DMS114 treated with DMSO at 0.1 percent for 48 hours (cell line): ENCODE results near the gene TENT5C.

Source experiments
- DNase-seq: peaks from one replicate; lab custom pipeline; 2025; ENCODE audit not compliant: unreplicated experiment; lab: John Stamatoyannopoulos, UW

Gene TENT5C

GRCh38 chr1:117612517-117613248, 6.8 kb downstream of the TENT5C start:
- no peak for DNase-seq

- DNase-seq = no peak
Measured at GRCh38 chr1:117613249-117613968, 7.6 kb downstream of the TENT5C start.

- no peak for DNase-seq
Measured at GRCh38 chr1:117613969-117614729, 8.3 kb downstream of the TENT5C start.

GRCh38 chr1:117615474-117615873, 9.6 kb downstream of the TENT5C start:
- no peak for DNase-seq

- no peak for DNase-seq
Measured at GRCh38 chr1:117616356-117616755, 10.5 kb downstream of the TENT5C start.

GRCh38 chr1:117616967-117617366, 11.1 kb downstream of the TENT5C start:
- DNase-seq = no peak

GRCh38 chr1:117618450-117619122, 12.7 kb downstream of the TENT5C start:
- DNase-seq = no peak

GRCh38 chr1:117620440-117620839, 14.6 kb downstream of the TENT5C start:
- DNase-seq = no peak

GRCh38 chr1:117621316-117621715, 15.5 kb downstream of the TENT5C start:
- no peak for DNase-seq

GRCh38 chr1:117622726-117623125, 16.9 kb downstream of the TENT5C start:
- DNase-seq = no peak

GRCh38 chr1:117623141-117623540, 17.3 kb downstream of the TENT5C start:
- DNase-seq = no peak

GRCh38 chr1:117623698-117624097, 17.9 kb downstream of the TENT5C start:
- no peak for DNase-seq

GRCh38 chr1:117627546-117628130, 21.8 kb downstream of the TENT5C start:
- DNase-seq = no peak

GRCh38 chr1:117628343-117628742, 22.5 kb downstream of the TENT5C start:
- no peak for DNase-seq

GRCh38 chr1:117629625-117630422, 24.0 kb downstream of the TENT5C start:
- no peak for DNase-seq

- DNase-seq = no peak
Measured at GRCh38 chr1:117630423-117630998, 24.7 kb downstream of the TENT5C start.

GRCh38 chr1:117631359-117632160, 25.7 kb downstream of the TENT5C start:
- no peak for DNase-seq

- no peak for DNase-seq
Measured at GRCh38 chr1:117632269-117633067, 26.6 kb downstream of the TENT5C start.
